Mucosa of rectum (tissue), 2 donors: ENCODE data around the gene ACAP3.
"Not testable (repeated sequence)": the region's sequence is repeated elsewhere in the genome, so short reads cannot be mapped to it uniquely, and the experiment has no call there.

Source experiments
- H3K27ac ChIP-seq, 2 donors: one replicate each; pipeline ENCODE4 v1.7.0; 2013; ENCODE audit warnings: inconsistent platforms in 2 of 2, low read depth in 2 of 2, low read length in 2 of 2
- H3K27me3 ChIP-seq, 2 donors: one replicate each; pipeline ENCODE4 v1.7.0; 2013; ENCODE audit warnings: low read length in 2 of 2; ENCODE audit not compliant: control insufficient read depth in 2 of 2, insufficient read depth in 2 of 2
- H3K36me3 ChIP-seq, 2 donors: one replicate each; pipeline ENCODE4 v1.7.0; 2013; ENCODE audit warnings: low read length in 2 of 2; ENCODE audit not compliant: control insufficient read depth in 2 of 2, insufficient read depth in 2 of 2
- H3K4me1 ChIP-seq, 2 donors: one replicate each; pipeline ENCODE4 v1.7.0; 2013; ENCODE audit warnings: low read length in 2 of 2, mild to moderate bottlenecking in 1 of 2; ENCODE audit not compliant: control insufficient read depth in 2 of 2, insufficient read depth in 2 of 2
- H3K4me3 ChIP-seq, 2 donors: one replicate each; pipeline ENCODE4 v1.7.0; 2013; ENCODE audit warnings: low read length in 2 of 2
- H3K9ac ChIP-seq, 2 donors: one replicate each; pipeline ENCODE4 v1.7.0; 2013; ENCODE audit warnings: low read length in 2 of 2, low read depth in 1 of 2, mild to moderate bottlenecking in 1 of 2
- H3K9me3 ChIP-seq, 2 donors: one replicate each; pipeline ENCODE4 v1.7.0; 2013; ENCODE audit warnings: low read length in 2 of 2; ENCODE audit not compliant: control insufficient read depth in 2 of 2
- donor health status: healthy.
- donor health status: Normal muscosa, but diverticular disease.

ACAP3 gene

GRCh38 chr1:1253972-1254666 lies 53.6 kb downstream of the ACAP3 start:
- Histone ChIP-seq H3K36me3 (peaks cover 11 to 37% of the 10 kb centered on the region in 2 donors), H3K9ac (no peak overlapping the region), H3K4me1 (no peaks in the 10 kb centered on the region), H3K9me3 (no peaks in the 10 kb centered on the region), H3K27ac (no peak overlapping the region), H3K27me3 (no peaks in the 10 kb centered on the region), H3K4me3 (no peak overlapping the region)

- Histone ChIP-seq H3K27me3 (no peaks in the 10 kb centered on the region), H3K4me3 (no peak overlapping the region), H3K36me3 (peaks cover 7 to 30% of the 10 kb centered on the region in 2 donors), H3K9me3 (no peaks in the 10 kb centered on the region), H3K27ac (no peak overlapping the region), H3K4me1 (no peaks in the 10 kb centered on the region), H3K9ac (no peak overlapping the region)
These were observed 54.4 kb downstream of the ACAP3 start for GRCh38 chr1:1253314-1253713.

- H3K27ac ChIP-seq, result peak overlapping the region in 1 of 2 donors; percentile 38
These were observed 56.9 kb downstream of the ACAP3 start for GRCh38 chr1:1250786-1251284.

GRCh38 chr1:1248009-1248913 lies 59.5 kb downstream of the ACAP3 start:
- H3K36me3 ChIP-seq, H3K4me1 ChIP-seq, H3K27ac ChIP-seq, H3K9me3 ChIP-seq, H3K9ac ChIP-seq, H3K4me3 ChIP-seq: not testable (repeated sequence)
- H3K27me3 ChIP-seq, result peaks cover 11 to 17% of the 10 kb centered on the region in 2 donors

More at GRCh38 chr1:1250786-1251284, 56.9 kb downstream of the ACAP3 start:
- Histone ChIP-seq H3K36me3 (peaks cover 7 to 23% of the 10 kb centered on the region in 2 donors), H3K9me3 (no peaks in the 10 kb centered on the region), H3K9ac (no peak overlapping the region), H3K4me3 (no peak overlapping the region), H3K4me1 (no peaks in the 10 kb centered on the region), H3K27me3 (peaks cover 11% of the 10 kb centered on the region in 2 donors)

GRCh38 chr1:1247341-1247913 lies 60.3 kb downstream of the ACAP3 start:
- Histone ChIP-seq H3K4me1 (peaks cover 0 to 6% of the 10 kb centered on the region in 2 donors), H3K27me3 (peaks cover 11 to 17% of the 10 kb centered on the region in 2 donors), H3K4me3 (no peak overlapping the region), H3K9me3 (no peaks in the 10 kb centered on the region), H3K27ac (no peak overlapping the region), H3K36me3 (peaks cover 0 to under 1% of the 10 kb centered on the region in 2 donors), H3K9ac (no peak overlapping the region)

GRCh38 chr1:1246577-1247340 lies 61.0 kb downstream of the ACAP3 start, which contains the start of gene C1QTNF12:
C1QTNF12 (minus strand) TSS chr1:1246722; CDS start chr1:1246690, 32 bp downstream.
- H3K9ac ChIP-seq, result no peak within 1 kb of the TSS
- no peak within 1 kb of the TSS for H3K27ac ChIP-seq
- peaks cover 0 to 6% of the 10 kb centered on the region in 2 donors for H3K4me1 ChIP-seq
- no peaks in the 10 kb centered on the region for H3K36me3 ChIP-seq
- peaks cover 11 to 17% of the 10 kb centered on the region in 2 donors for H3K27me3 ChIP-seq
- no peak within 1 kb of the TSS for H3K4me3 ChIP-seq
- H3K9me3 ChIP-seq, result no peaks in the 10 kb centered on the region

GRCh38 chr1:1245817-1246576 lies 61.7 kb downstream of the ACAP3 start:
- Histone ChIP-seq H3K9me3 (no peaks in the 10 kb centered on the region), H3K27ac (no peak overlapping the region), H3K27me3 (peaks cover 11 to 23% of the 10 kb centered on the region in 2 donors), H3K4me3 (no peak overlapping the region), H3K9ac (no peak overlapping the region), H3K4me1 (peaks cover 0 to 6% of the 10 kb centered on the region in 2 donors), H3K36me3 (no peaks in the 10 kb centered on the region)

GRCh38 chr1:1245178-1245816 lies 62.4 kb downstream of the ACAP3 start:
- Histone ChIP-seq H3K27ac (no peak overlapping the region), H3K4me1 (peaks cover 0 to 6% of the 10 kb centered on the region in 2 donors), H3K9ac (no peak overlapping the region), H3K27me3 (peaks cover 11 to 24% of the 10 kb centered on the region in 2 donors), H3K4me3 (no peak overlapping the region), H3K9me3 (no peaks in the 10 kb centered on the region), H3K36me3 (no peaks in the 10 kb centered on the region)
